H9 (cell line): Measurements from ENCODE around the gene ZNF365. TPM values are rescaled to one million over a fixed set of nuclear protein-coding genes. Genes with fewer than 3 reads are reported as not detected.

Experiments used
- DNase-seq: peaks from one replicate; pipeline ENCODE4 v3.0.0-alpha.2; 2017
- H2AFZ ChIP-seq: one replicate; pipeline ENCODE4 v1.6.1; 2013; ENCODE audit warnings: mild to moderate bottlenecking, low read length, control low read depth, moderate library complexity
- H2AK5ac ChIP-seq: 2 replicates; pipeline ENCODE4 v1.6.1; 2013; ENCODE audit warnings: low read length, control low read depth, mixed read lengths; ENCODE audit not compliant: insufficient read length
- H2BK120ac ChIP-seq: one replicate; pipeline ENCODE4 v1.6.1; 2013; ENCODE audit warnings: low read depth, mild to moderate bottlenecking, low read length, control low read depth, inconsistent platforms; ENCODE audit not compliant: poor library complexity, severe bottlenecking
- H2BK12ac ChIP-seq: 2 replicates; pipeline ENCODE4 v1.6.1; 2013; ENCODE audit warnings: low read length, control low read depth, mixed read lengths, low read depth; ENCODE audit not compliant: insufficient read length
- H2BK15ac ChIP-seq: 2 replicates; pipeline ENCODE4 v1.6.1; 2013; ENCODE audit warnings: low read depth, low read length, control low read depth
- H2BK20ac ChIP-seq: one replicate; pipeline ENCODE4 v1.6.1; 2013; ENCODE audit warnings: low read depth, mild to moderate bottlenecking, low read length, control low read depth, inconsistent platforms; ENCODE audit not compliant: poor library complexity, severe bottlenecking
- H2BK5ac ChIP-seq: 2 replicates; pipeline ENCODE4 v1.6.1; 2013; ENCODE audit warnings: low read length, control low read depth, mixed read lengths; ENCODE audit not compliant: insufficient read length
- H3K14ac ChIP-seq: 2 replicates; pipeline ENCODE4 v1.6.1; 2013; ENCODE audit warnings: low read length, control low read depth; ENCODE audit not compliant: insufficient read depth
- H3K18ac ChIP-seq: 2 replicates; pipeline ENCODE4 v1.6.1; 2013; ENCODE audit warnings: low read depth, mild to moderate bottlenecking, mixed read lengths, low read length, control low read depth; ENCODE audit not compliant: insufficient read length
- H3K23ac ChIP-seq: 2 replicates; pipeline ENCODE4 v1.6.1; 2013; ENCODE audit warnings: low read length, control low read depth, mixed read lengths, low read depth; ENCODE audit not compliant: insufficient read length
- H3K23me2 ChIP-seq: 2 replicates; pipeline ENCODE4 v1.6.1; 2013; ENCODE audit warnings: low read depth, mild to moderate bottlenecking, mixed read lengths, low read length, control low read depth; ENCODE audit not compliant: insufficient read length, poor library complexity, severe bottlenecking
- H3K27ac ChIP-seq: 2 replicates; pipeline ENCODE4 v1.5.1; 2013; ENCODE audit warnings: low read length, control low read depth, mixed read lengths, low read depth; ENCODE audit not compliant: insufficient read length
- H3K27me3 ChIP-seq: 2 replicates; pipeline ENCODE4 v1.6.1; 2013; ENCODE audit warnings: low read length, control low read depth, inconsistent platforms; ENCODE audit not compliant: insufficient read depth
- H3K4ac ChIP-seq: 2 replicates; pipeline ENCODE4 v1.6.1; 2013; ENCODE audit warnings: low read depth, mild to moderate bottlenecking, control low read depth, inconsistent platforms, low read length, moderate library complexity
- H3K4me1 ChIP-seq: 2 replicates; pipeline ENCODE4 v1.6.1; 2013; ENCODE audit warnings: low read length, control low read depth, inconsistent platforms; ENCODE audit not compliant: insufficient read depth
- H3K4me2 ChIP-seq: 2 replicates; pipeline ENCODE4 v1.6.1; 2013; ENCODE audit warnings: low read length, control low read depth, mixed read lengths; ENCODE audit not compliant: insufficient read length, insufficient read depth
- H3K56ac ChIP-seq: 2 replicates; pipeline ENCODE4 v1.6.1; 2013; ENCODE audit warnings: low read depth, mild to moderate bottlenecking, mixed read lengths, low read length, control low read depth; ENCODE audit not compliant: insufficient read length
- H3K79me1 ChIP-seq: 2 replicates; pipeline ENCODE4 v1.6.1; 2013; ENCODE audit warnings: low read depth, mild to moderate bottlenecking, moderate library complexity, low read length, control low read depth, inconsistent platforms; ENCODE audit not compliant: insufficient read depth, poor library complexity, severe bottlenecking
- H3K79me2 ChIP-seq: 2 replicates; pipeline ENCODE4 v1.6.1; 2013; ENCODE audit warnings: low read length, control low read depth, inconsistent platforms; ENCODE audit not compliant: insufficient read depth
- H3K9ac ChIP-seq: 2 replicates; pipeline ENCODE4 v1.6.1; 2013; ENCODE audit warnings: low read length, control low read depth, mixed read lengths; ENCODE audit not compliant: insufficient read length; ENCODE audit errors: extremely low read depth
- H3K9me3 ChIP-seq: one replicate; pipeline ENCODE4 v1.6.1; 2013; ENCODE audit warnings: low read depth, low read length, inconsistent platforms; ENCODE audit not compliant: control insufficient read depth
- H3T11ph ChIP-seq: one replicate; pipeline ENCODE4 v1.6.1; 2013; ENCODE audit warnings: mild to moderate bottlenecking, low read length, control low read depth, inconsistent platforms
- H4K20me1 ChIP-seq: one replicate; pipeline ENCODE4 v1.6.1; 2013; ENCODE audit not compliant: control insufficient read depth, insufficient read length, insufficient read depth
- H4K5ac ChIP-seq: 2 replicates; pipeline ENCODE4 v1.6.1; 2013; ENCODE audit warnings: low read depth, mild to moderate bottlenecking, mixed read lengths, low read length, control low read depth; ENCODE audit not compliant: insufficient read length
- H4K8ac ChIP-seq: replicated peaks from 2 replicates; pipeline ENCODE4 v1.6.1; 2013; ENCODE audit warnings: low read length, control low read depth, mixed read lengths, low read depth; ENCODE audit not compliant: insufficient read length
- H4K91ac ChIP-seq: 2 replicates; pipeline ENCODE4 v1.6.1; 2013; ENCODE audit warnings: low read depth, mild to moderate bottlenecking, moderate library complexity, mixed read lengths, low read length, control low read depth; ENCODE audit not compliant: insufficient read length
- H3K27ac Mint-ChIP-seq, 3 experiments: 2 replicates in 2 of 3; 3 replicates in 1 of 3; pipeline ENCODE4 v1.8.0; 2020 to 2021; ENCODE audit warnings: mixed read lengths in 3 of 3, mild to moderate bottlenecking in 1 of 3, moderate library complexity in 1 of 3
- H3K27me3 Mint-ChIP-seq: 2 replicates; pipeline ENCODE4 v1.8.0; 2021; ENCODE audit warnings: low read depth, mild to moderate bottlenecking, moderate library complexity, mixed read lengths
- H3K36me3 Mint-ChIP-seq, 3 experiments: 2 replicates in 2 of 3; 3 replicates in 1 of 3; pipeline ENCODE4 v1.8.0; 2020 to 2021; ENCODE audit warnings: low read depth in 3 of 3, mixed read lengths in 3 of 3; ENCODE audit not compliant: insufficient read depth in 1 of 3
- H3K4me1 Mint-ChIP-seq, 2 experiments: 2 replicates each; pipeline ENCODE4 v1.8.0; 2020; ENCODE audit warnings: mixed read lengths in 2 of 2
- H3K4me3 Mint-ChIP-seq, 2 experiments: 2 replicates in 1 of 2; 3 replicates in 1 of 2; pipeline ENCODE4 v1.8.0; 2020 to 2021; ENCODE audit warnings: mild to moderate bottlenecking in 2 of 2, mixed read lengths in 2 of 2, moderate library complexity in 1 of 2
- H3K9me3 Mint-ChIP-seq, 2 experiments: 2 replicates in 1 of 2; 3 replicates in 1 of 2; pipeline ENCODE4 v1.8.0; 2020; ENCODE audit warnings: mild to moderate bottlenecking in 2 of 2, mixed read lengths in 2 of 2, moderate library complexity in 1 of 2
- WGBS: extraction: QIAGEN DNeasy Blood & Tissue Kit; methylation state at CpG from one replicate; pipeline ENCODE4 v1.1.7; 2013; ENCODE audit warnings: missing lambda C conversion rate, low lambda C conversion rate, mixed read lengths; ENCODE audit not compliant: insufficient read length; ENCODE audit errors: extremely low coverage; 5-methylcytosine and 5-hydroxymethylcytosine counted together
- total RNA-seq: library from RNA; stranded (reverse); gene quantifications from 2 replicates; pipeline ENCODE4 v1.2.1, GENCODE V29; 2021
- TF ChIP-seq, protein P1 (sequence below): fragments of 200-600 bp; sonication (generic); conservative IDR thresholded peaks from 3 replicates; pipeline ENCODE4 v1.8.0; 2021; ENCODE audit warnings: antibody characterized with exemption, mild to moderate bottlenecking

The ZNF365 gene
- total RNA-seq, 1 experiment from 2014 or later, result 0.59 TPM

DNA sequence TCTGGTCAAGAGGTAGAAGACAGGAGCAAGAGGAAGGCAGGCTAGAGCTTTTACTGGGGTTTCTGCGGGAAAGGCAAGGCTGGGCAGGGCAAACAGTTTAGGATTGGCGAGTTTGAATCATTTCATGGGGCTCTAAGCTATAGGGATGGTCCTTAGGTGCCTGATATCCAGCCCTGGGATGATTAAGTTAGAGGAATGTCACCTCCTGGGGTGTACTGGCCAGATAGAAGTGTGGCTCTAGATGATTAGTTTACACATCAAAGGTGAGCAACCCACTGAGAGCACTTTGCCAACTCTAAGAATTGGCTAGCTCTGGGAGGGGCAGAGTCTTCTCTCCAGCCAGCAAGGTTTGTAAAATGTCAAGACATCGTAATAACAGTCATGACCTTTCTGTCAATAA lies 52.4 kb downstream of the ZNF365 start:
- Histone ChIP-seq H3K27me3 (peaks cover 14% of the 10 kb centered on the region; the same call in 1 of the 2 replicates), H3K14ac (no peak overlapping the region), H4K20me1 (no peaks in the 10 kb centered on the region), H4K8ac (no peak overlapping the region), H4K5ac (no peak overlapping the region), H3K9ac (no peak overlapping the region), H3K23ac (no peak overlapping the region), H2BK5ac (no peak overlapping the region), H2BK12ac (no peak overlapping the region), H2AK5ac (no peak overlapping the region), H4K91ac (no peak overlapping the region), H3K4me1 (no peaks in the 10 kb centered on the region; the same call in 1 of the 2 replicates), H3K4ac (no peak overlapping the region), H3K56ac (no peak overlapping the region), H2BK120ac (no peak overlapping the region), H2AFZ (no peak overlapping the region), H2BK15ac (no peak overlapping the region), H3K27ac (no peak overlapping the region), H3T11ph (no peak overlapping the region), H3K4me2 (no peak overlapping the region), H2BK20ac (no peak overlapping the region), H3K23me2 (no peaks in the 10 kb centered on the region), H3K9me3 (no peaks in the 10 kb centered on the region), H3K18ac (no peak overlapping the region), H3K79me2 (no peaks in the 10 kb centered on the region), H3K79me1 (no peaks in the 10 kb centered on the region)
- Mint-ChIP-seq H3K9me3 (no peaks in the 10 kb centered on the region; a peak in 1 of 5 replicates), H3K4me1 (peaks cover 12 to 14% of the 10 kb centered on the region in 2 experiments), H3K27me3 (peaks cover 85% of the 10 kb centered on the region), H3K4me3 (no peak overlapping the region), H3K27ac (no peak overlapping the region), H3K36me3 (peaks cover 0 to 2% (median 0%) of the 10 kb centered on the region in 3 experiments; a peak in 1 of 7 replicates)
- WGBS, result no CpG with 5 or more reads among the region's 3 CpGs
- DNase-seq, result peak; percentile 36
- TF ChIP-seq, protein P1, sequence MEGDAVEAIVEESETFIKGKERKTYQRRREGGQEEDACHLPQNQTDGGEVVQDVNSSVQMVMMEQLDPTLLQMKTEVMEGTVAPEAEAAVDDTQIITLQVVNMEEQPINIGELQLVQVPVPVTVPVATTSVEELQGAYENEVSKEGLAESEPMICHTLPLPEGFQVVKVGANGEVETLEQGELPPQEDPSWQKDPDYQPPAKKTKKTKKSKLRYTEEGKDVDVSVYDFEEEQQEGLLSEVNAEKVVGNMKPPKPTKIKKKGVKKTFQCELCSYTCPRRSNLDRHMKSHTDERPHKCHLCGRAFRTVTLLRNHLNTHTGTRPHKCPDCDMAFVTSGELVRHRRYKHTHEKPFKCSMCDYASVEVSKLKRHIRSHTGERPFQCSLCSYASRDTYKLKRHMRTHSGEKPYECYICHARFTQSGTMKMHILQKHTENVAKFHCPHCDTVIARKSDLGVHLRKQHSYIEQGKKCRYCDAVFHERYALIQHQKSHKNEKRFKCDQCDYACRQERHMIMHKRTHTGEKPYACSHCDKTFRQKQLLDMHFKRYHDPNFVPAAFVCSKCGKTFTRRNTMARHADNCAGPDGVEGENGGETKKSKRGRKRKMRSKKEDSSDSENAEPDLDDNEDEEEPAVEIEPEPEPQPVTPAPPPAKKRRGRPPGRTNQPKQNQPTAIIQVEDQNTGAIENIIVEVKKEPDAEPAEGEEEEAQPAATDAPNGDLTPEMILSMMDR, result no peak
